CD4-positive, alpha-beta T cell treated with Interleukin-4 for 4 hours (primary cell): ENCODE data around the gene MYOM1.
A peak's percentile ranks its signal among the peaks of the same experiment; 100 is the strongest.

Source experiments
- DNase-seq: peaks from one replicate; pipeline ENCODE4 v3.0.0-alpha.2; 2020

MYOM1 gene

GRCh38 chr18:3183103-3183717, 36.6 kb downstream of the MYOM1 start:
- DNase-seq, result no peak

- no peak for DNase-seq
Measured at GRCh38 chr18:3180325-3180724, 39.4 kb downstream of the MYOM1 start.

- no peak for DNase-seq
Measured at GRCh38 chr18:3179430-3180089, 40.2 kb downstream of the MYOM1 start.

- DNase-seq, result peak; percentile 45
Measured at GRCh38 chr18:3177902-3178687, 41.7 kb downstream of the MYOM1 start.

GRCh38 chr18:3175195-3175758, 44.5 kb downstream of the MYOM1 start:
- DNase-seq, result no peak

GRCh38 chr18:3172097-3172496, 47.7 kb downstream of the MYOM1 start:
- DNase-seq, result no peak

GRCh38 chr18:3171631-3172030, 48.1 kb downstream of the MYOM1 start:
- no peak for DNase-seq

- no peak for DNase-seq
Measured at GRCh38 chr18:3170441-3171161, 49.2 kb downstream of the MYOM1 start.

GRCh38 chr18:3164381-3164780, 55.4 kb downstream of the MYOM1 start:
- DNase-seq, result no peak

GRCh38 chr18:3163968-3164367, 55.8 kb downstream of the MYOM1 start:
- no peak for DNase-seq

GRCh38 chr18:3162181-3162580, 57.6 kb downstream of the MYOM1 start:
- DNase-seq, result no peak

- no peak for DNase-seq
Measured at GRCh38 chr18:3159830-3160229, 59.9 kb downstream of the MYOM1 start.

GRCh38 chr18:3157606-3158005, 62.2 kb downstream of the MYOM1 start:
- no peak for DNase-seq

GRCh38 chr18:3157086-3157485, 62.7 kb downstream of the MYOM1 start:
- DNase-seq, result no peak

- no peak for DNase-seq
Measured at GRCh38 chr18:3156325-3156640, 63.5 kb downstream of the MYOM1 start.

GRCh38 chr18:3154214-3154613, 65.6 kb downstream of the MYOM1 start:
- DNase-seq, result no peak

- no peak for DNase-seq
Measured at GRCh38 chr18:3153107-3153704, 66.6 kb downstream of the MYOM1 start.

- DNase-seq, result no peak
Measured at GRCh38 chr18:3152294-3152693, 67.5 kb downstream of the MYOM1 start.

- DNase-seq, result peak; percentile 63
Measured at GRCh38 chr18:3151399-3152264, 68.1 kb downstream of the MYOM1 start.

- no peak for DNase-seq
Measured at GRCh38 chr18:3150688-3151087, 69.1 kb downstream of the MYOM1 start.

GRCh38 chr18:3150274-3150673, 69.5 kb downstream of the MYOM1 start:
- no peak for DNase-seq
